Measurements from ENCODE around the gene CMIP. TPM values are rescaled to one million over a fixed set of nuclear protein-coding genes. Genes with fewer than 3 reads are reported as not detected.

Gene CMIP
- polyA plus RNA-seq, 1 experiment: 4.9 TPM

GRCh38 chr16:81591545-81591870, 146.9 kb downstream of the CMIP start:
- no peak overlapping the region for H3K4me3 ChIP-seq (ENCODE audit: low read depth, low read length)
- no peak for DNase-seq (ENCODE audit: low read depth)
- TF ChIP-seq, protein P1, sequence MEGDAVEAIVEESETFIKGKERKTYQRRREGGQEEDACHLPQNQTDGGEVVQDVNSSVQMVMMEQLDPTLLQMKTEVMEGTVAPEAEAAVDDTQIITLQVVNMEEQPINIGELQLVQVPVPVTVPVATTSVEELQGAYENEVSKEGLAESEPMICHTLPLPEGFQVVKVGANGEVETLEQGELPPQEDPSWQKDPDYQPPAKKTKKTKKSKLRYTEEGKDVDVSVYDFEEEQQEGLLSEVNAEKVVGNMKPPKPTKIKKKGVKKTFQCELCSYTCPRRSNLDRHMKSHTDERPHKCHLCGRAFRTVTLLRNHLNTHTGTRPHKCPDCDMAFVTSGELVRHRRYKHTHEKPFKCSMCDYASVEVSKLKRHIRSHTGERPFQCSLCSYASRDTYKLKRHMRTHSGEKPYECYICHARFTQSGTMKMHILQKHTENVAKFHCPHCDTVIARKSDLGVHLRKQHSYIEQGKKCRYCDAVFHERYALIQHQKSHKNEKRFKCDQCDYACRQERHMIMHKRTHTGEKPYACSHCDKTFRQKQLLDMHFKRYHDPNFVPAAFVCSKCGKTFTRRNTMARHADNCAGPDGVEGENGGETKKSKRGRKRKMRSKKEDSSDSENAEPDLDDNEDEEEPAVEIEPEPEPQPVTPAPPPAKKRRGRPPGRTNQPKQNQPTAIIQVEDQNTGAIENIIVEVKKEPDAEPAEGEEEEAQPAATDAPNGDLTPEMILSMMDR (IDR thresholded peaks at IDR 0.05; ENCODE audit: insufficient read depth, low read depth, low read length): no peak
- CTCF ChIA-PET: interaction anchor here (1.0 kb wide), 1 partner anchor 9 kb away, joined by 4 read pairs; no protein-coding TSS in a partner anchor
- POLR2A ChIA-PET: interaction anchor here (0.7 kb wide), 1 partner anchor 208 kb away, joined by 4 read pairs; no protein-coding TSS in a partner anchor
- H3K36me3 ChIP-seq (ENCODE audit: control insufficient read depth, insufficient read depth, low read length): no peaks in the 10 kb centered on the region; the same call in 1 of the 2 replicates
- no peaks in the 10 kb centered on the region for H3K27me3 ChIP-seq (ENCODE audit: control insufficient read depth, insufficient read depth, low read length)

DNA sequence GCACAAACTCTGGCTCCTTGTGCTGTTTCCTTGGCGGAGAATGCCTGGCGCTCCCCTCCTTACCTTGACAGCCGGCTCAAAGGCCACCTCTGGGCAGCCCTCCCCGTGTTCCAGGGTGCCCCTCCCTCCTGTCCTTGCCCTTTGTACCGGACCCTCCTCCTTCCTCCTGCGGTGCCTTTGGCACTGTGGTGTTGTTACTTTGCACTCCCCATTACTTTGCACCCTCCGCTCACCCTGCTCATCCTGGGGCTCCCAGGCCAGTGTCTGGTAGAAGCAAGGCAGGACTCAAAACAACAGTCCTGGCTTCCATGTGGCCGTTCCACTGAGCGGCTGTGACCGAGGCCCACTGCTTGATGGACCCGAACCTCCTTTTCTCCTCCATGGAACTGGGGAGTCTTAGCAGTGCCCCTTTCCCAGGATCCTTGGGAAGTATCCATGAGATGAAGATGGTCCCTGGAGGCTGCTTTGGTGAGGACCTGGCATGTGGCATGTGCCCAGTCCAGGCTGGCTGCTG, 147.8 kb downstream of the CMIP start:
- ChIA-PET POLR2A (interaction anchor here (0.7 kb wide), 1 partner anchor 209 kb away, joined by 4 read pairs; no protein-coding TSS in a partner anchor), CTCF (interaction anchor here (0.6 kb wide), 1 partner anchor 31 kb away, joined by 3 read pairs; no protein-coding TSS in a partner anchor)
- no peak for DNase-seq (ENCODE audit: low read depth)
- TF ChIP-seq, protein P1 (IDR thresholded peaks at IDR 0.05; ENCODE audit: insufficient read depth, low read depth, low read length): no peak
- Histone ChIP-seq H3K36me3 (ENCODE audit: control insufficient read depth, insufficient read depth, low read length) (no peaks in the 10 kb centered on the region; the same call in 1 of the 2 replicates), H3K4me3 (ENCODE audit: low read depth, low read length) (no peak overlapping the region), H3K27me3 (ENCODE audit: control insufficient read depth, insufficient read depth, low read length) (no peaks in the 10 kb centered on the region)

- Histone ChIP-seq H3K4me3 (ENCODE audit: low read depth, low read length) (no peak overlapping the region), H3K27me3 (ENCODE audit: control insufficient read depth, insufficient read depth, low read length) (no peaks in the 10 kb centered on the region), H3K36me3 (ENCODE audit: control insufficient read depth, insufficient read depth, low read length) (no peaks in the 10 kb centered on the region)
- POLR2A ChIA-PET: no interaction called here
- TF ChIP-seq, protein P1 (IDR thresholded peaks at IDR 0.05; ENCODE audit: insufficient read depth, low read depth, low read length): no peak
- CTCF ChIA-PET: no interaction called here
- no peak for DNase-seq (ENCODE audit: low read depth)
Measured at GRCh38 chr16:81593481-81593880, 148.9 kb downstream of the CMIP start.

DNA sequence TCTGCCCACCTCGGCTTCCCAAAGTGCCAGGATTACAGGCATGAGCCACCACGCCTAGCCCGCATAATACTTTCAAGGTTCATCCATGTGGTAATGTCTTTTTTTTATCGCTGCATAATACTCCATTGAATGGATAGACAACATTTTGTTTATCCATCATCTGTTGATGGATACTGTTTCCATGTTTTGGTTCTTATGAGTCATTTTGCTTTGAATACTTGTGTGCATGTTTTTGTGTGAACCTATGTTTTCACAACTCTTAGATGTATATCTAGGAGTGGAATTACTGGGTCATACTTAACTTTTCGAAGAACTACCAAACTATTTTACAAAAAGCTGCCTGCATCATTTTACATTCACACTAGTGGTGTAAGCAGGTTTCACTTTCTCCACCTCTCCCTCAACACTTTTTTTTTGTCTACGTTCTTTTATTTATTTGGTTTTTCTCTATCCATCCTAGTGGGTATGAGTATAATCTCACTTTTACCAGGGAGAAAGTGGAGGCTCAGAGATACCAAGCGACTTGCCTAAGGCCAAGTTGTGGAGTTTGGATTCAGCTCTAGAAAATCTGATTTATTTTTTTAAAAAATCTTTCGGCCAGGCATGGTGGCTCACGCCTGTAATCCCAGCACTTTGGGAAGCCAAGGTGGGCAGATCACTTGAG, 151.2 kb downstream of the CMIP start:
- Histone ChIP-seq H3K36me3 (ENCODE audit: control insufficient read depth, insufficient read depth, low read length) (no peaks in the 10 kb centered on the region), H3K4me3 (ENCODE audit: low read depth, low read length) (no peak overlapping the region), H3K27me3 (ENCODE audit: control insufficient read depth, insufficient read depth, low read length) (no peaks in the 10 kb centered on the region)
- TF ChIP-seq, protein P1 (IDR thresholded peaks at IDR 0.05; ENCODE audit: insufficient read depth, low read depth, low read length): no peak
- POLR2A ChIA-PET: no interaction called here
- CTCF ChIA-PET: no interaction called here
- no peak for DNase-seq (ENCODE audit: low read depth)

DNA sequence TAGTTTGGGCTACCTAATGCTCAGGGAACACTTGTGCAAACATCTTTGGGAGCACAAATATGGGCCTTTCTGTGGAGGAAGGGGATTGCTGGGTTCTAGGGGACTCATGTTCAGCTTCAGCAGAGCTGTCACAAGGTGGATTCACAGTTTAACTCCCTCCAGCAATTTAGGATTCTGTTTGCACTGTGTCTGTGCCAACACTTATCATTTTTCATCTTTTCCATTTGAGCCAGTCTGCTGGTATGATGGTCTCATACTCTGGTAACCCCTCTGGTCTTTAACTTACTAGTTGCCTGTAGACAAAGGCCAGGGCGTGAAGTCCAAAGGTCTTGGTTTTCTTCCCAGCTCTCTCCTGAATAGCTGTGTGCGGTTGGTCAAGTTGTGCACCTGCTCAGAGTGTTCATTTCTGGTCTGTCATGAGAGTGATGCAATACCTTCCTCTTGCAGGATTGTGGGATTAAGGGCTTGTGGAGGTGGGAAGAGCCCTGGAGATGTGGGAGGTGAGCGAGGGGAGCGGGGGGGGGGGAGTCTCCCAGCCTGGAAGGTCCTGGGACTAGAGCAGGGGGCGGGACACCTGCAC, 152.6 kb downstream of the CMIP start:
- POLR2A ChIA-PET: interaction anchor here (0.7 kb wide), 1 partner anchor 152 kb away, joined by 5 read pairs; no protein-coding TSS in a partner anchor
- TF ChIP-seq, protein P1 (IDR thresholded peaks at IDR 0.05; ENCODE audit: insufficient read depth, low read depth, low read length): no peak
- CTCF ChIA-PET: no interaction called here
- H3K4me3 ChIP-seq (ENCODE audit: low read depth, low read length): no peak overlapping the region
- H3K36me3 ChIP-seq (ENCODE audit: control insufficient read depth, insufficient read depth, low read length): no peaks in the 10 kb centered on the region
- no peak for DNase-seq (ENCODE audit: low read depth)
- no peaks in the 10 kb centered on the region for H3K27me3 ChIP-seq (ENCODE audit: control insufficient read depth, insufficient read depth, low read length)
